Gastrocnemius medialis (tissue), 4 donors: ENCODE results near the gene TANC1.

Experiments used
- POLR2A ChIP-seq, 2 donors: fragments of 450-650 bp; IDR thresholded peaks; one replicate each; pipeline ENCODE4 v1.6.1; 2017; ENCODE audit warnings: antibody characterized with exemption in 2 of 2, mild to moderate bottlenecking in 2 of 2, moderate library complexity in 2 of 2
- TF ChIP-seq, protein P1 (sequence below), 5 experiments: fragments of 450-650 bp in 3 of 5; fragments of 200-600 bp in 2 of 5; sonication (generic) in 2 of 5; IDR thresholded peaks in 4 of 5; conservative IDR thresholded peaks in 1 of 5; 1 replicate in 4 of 5; 2 replicates in 1 of 5; pipeline ENCODE4 v1.5.1; 2016 to 2019; ENCODE audit warnings: antibody characterized with exemption in 5 of 5, mild to moderate bottlenecking in 3 of 5, moderate library complexity in 3 of 5

DNA sequence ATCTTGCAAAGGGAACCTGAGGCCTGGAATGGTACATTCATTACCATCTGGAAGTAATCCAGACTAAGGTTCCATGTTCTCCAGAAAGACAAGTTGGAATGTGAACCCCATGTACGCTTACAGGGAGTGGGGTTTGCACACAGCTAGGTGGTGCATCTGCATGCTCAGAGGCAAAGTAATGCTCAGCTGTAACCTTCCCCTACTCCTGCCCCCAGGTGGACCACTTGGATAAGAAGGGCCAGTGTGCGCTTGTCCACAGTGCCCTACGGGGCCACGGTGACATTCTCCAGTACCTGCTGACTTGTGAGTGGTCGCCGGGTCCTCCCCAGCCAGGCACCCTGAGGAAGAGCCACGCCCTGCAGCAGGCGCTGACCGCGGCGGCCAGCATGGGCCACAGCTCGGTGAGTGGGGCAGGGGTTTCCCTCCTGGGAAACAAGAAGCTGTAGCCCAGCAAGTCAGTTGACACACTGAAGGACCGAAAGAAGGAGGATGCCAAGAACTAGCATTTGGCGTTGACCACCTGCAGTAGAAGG is 228.0 kb downstream of the TANC1 start:
- no peak for TF ChIP-seq POLR2A (IDR thresholded peaks at IDR 0.05)
- TF ChIP-seq, protein P1, sequence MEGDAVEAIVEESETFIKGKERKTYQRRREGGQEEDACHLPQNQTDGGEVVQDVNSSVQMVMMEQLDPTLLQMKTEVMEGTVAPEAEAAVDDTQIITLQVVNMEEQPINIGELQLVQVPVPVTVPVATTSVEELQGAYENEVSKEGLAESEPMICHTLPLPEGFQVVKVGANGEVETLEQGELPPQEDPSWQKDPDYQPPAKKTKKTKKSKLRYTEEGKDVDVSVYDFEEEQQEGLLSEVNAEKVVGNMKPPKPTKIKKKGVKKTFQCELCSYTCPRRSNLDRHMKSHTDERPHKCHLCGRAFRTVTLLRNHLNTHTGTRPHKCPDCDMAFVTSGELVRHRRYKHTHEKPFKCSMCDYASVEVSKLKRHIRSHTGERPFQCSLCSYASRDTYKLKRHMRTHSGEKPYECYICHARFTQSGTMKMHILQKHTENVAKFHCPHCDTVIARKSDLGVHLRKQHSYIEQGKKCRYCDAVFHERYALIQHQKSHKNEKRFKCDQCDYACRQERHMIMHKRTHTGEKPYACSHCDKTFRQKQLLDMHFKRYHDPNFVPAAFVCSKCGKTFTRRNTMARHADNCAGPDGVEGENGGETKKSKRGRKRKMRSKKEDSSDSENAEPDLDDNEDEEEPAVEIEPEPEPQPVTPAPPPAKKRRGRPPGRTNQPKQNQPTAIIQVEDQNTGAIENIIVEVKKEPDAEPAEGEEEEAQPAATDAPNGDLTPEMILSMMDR (IDR thresholded peaks at IDR 0.05 in 4 of 5, conservative IDR thresholded peaks at IDR 0.05 in 1 of 5): no peak
